ENCODE results near the gene LRRC42. TPM values are rescaled to one million over a fixed set of nuclear protein-coding genes. Genes with fewer than 3 reads are reported as not detected.

The LRRC42 gene
- polyA plus RNA-seq, 2 of the 4 experiments (the other 2 are of a cell fraction) = 29.7 to 35.1 TPM

- ATAC-seq (no peak), FAIRE-seq (no peak), DNase-seq (ENCODE audit: low read depth in 1 of 2, low spot score in 1 of 2) (no peak)
- Histone ChIP-seq H3K27ac (no peak overlapping the region), H3K9me3 (no peaks in the 10 kb centered on the region), H3K4me2 (no peak overlapping the region), H3K4me1 (peaks cover 4% of the 10 kb centered on the region; the same call in 1 of the 3 replicates), H3K4me3 (no peak overlapping the region)
- TF ChIP-seq RFX5 (IDR thresholded peaks at IDR 0.05) = no peak
- no peak for TF ChIP-seq ATOH8 (CRISPR knock-in tag; IDR thresholded peaks at IDR 0.05; ENCODE audit: low read depth)
- TF ChIP-seq NPAS2 (CRISPR knock-in tag; IDR thresholded peaks at IDR 0.05; ENCODE audit: borderline replicate concordance) = no peak
- TF ChIP-seq FOXS1 (CRISPR knock-in tag; IDR thresholded peaks at IDR 0.05) = no peak
- no peak for TF ChIP-seq CHD2 (IDR thresholded peaks at IDR 0.05; ENCODE audit: low read length, partially characterized antibody)
- TF ChIP-seq TP53 (CRISPR knock-in tag; IDR thresholded peaks at IDR 0.05) = no peak
- TF ChIP-seq POLR2A (IDR thresholded peaks at IDR 0.05; ENCODE audit: low read length) = no peak
- no peak for TF ChIP-seq HOXB5 (CRISPR knock-in tag; IDR thresholded peaks at IDR 0.05)
- no peak for TF ChIP-seq MYC (IDR thresholded peaks at IDR 0.05; ENCODE audit: borderline replicate concordance, low read length)
- no peak for TF ChIP-seq SMC3 (IDR thresholded peaks at IDR 0.05)
- no peak for TF ChIP-seq HOXB13 (CRISPR knock-in tag; IDR thresholded peaks at IDR 0.05; ENCODE audit: low read depth)
- TF ChIP-seq USF2 (IDR thresholded peaks at IDR 0.05) = no peak
- TF ChIP-seq MAFK (IDR thresholded peaks at IDR 0.05; ENCODE audit: partially characterized antibody) = no peak
- POLR2A ChIA-PET = no interaction called here
- CTCF ChIA-PET = interaction anchor here (0.6 to 0.9 kb wide), 2 partner anchors 216 to 549 kb away, joined by 3 to 4 read pairs; no protein-coding TSS in a partner anchor
- WGBS (ENCODE audit: missing lambda C conversion rate) = 91% methylated on average over 7 of the region's 7 CpGs
Observed at GRCh38 chr1:53942127-53942957, 3.8 kb upstream of the LRRC42 start.

GRCh38 chr1:53943090-53943489, 3.1 kb upstream of the LRRC42 start:
- no peak for FAIRE-seq
- H3K4me2 ChIP-seq = no peak overlapping the region
- WGBS (ENCODE audit: missing lambda C conversion rate) = 92% methylated on average over 6 of the region's 6 CpGs

GRCh38 chr1:53943490-53944043, 2.6 kb upstream of the LRRC42 start:
- ATAC-seq (no peak), FAIRE-seq (no peak), DNase-seq (ENCODE audit: low read depth in 1 of 2, low spot score in 1 of 2) (no peak)
- Histone ChIP-seq H3K4me1 (peaks cover 9% of the 10 kb centered on the region; the same call in 2 of the 3 replicates), H3K4me3 (no peak overlapping the region), H3K4me2 (no peak overlapping the region), H3K27ac (no peak overlapping the region), H3K9me3 (no peaks in the 10 kb centered on the region)
- CTCF ChIA-PET = interaction anchor here (0.6 to 1.4 kb wide), 2 partner anchors 12 to 353 kb away, joined by 3 to 4 read pairs; no protein-coding TSS in a partner anchor
- WGBS (ENCODE audit: missing lambda C conversion rate) = 94% methylated on average over 14 of the region's 14 CpGs
- no peak for TF ChIP-seq POLR2AphosphoS2 (conservative IDR thresholded peaks at IDR 0.05; ENCODE audit: low read length)
- TF ChIP-seq CEBPB (IDR thresholded peaks at IDR 0.05) = no peak
- TF ChIP-seq POLR2A (IDR thresholded peaks at IDR 0.05; ENCODE audit: low read length) = no peak
- TF ChIP-seq RCOR1 (IDR thresholded peaks at IDR 0.05; ENCODE audit: low read depth, low read length) = no peak
- TF ChIP-seq ZFP36 (IDR thresholded peaks at IDR 0.05; ENCODE audit: borderline replicate concordance, partially characterized antibody) = no peak
- TF ChIP-seq MAZ (IDR thresholded peaks at IDR 0.05; ENCODE audit: borderline replicate concordance, low read depth, low read length) = no peak
- no peak for TF ChIP-seq JUNB (IDR thresholded peaks at IDR 0.05)
- TF ChIP-seq MAFK (IDR thresholded peaks at IDR 0.05; ENCODE audit: partially characterized antibody) = no peak
- TF ChIP-seq MYC (IDR thresholded peaks at IDR 0.05; ENCODE audit: borderline replicate concordance, low read length) = no peak
- TF ChIP-seq SMC3 (IDR thresholded peaks at IDR 0.05) = no peak
- no peak for TF ChIP-seq ELK1 (IDR thresholded peaks at IDR 0.05; ENCODE audit: low read depth, low read length)
- POLR2A ChIA-PET = no interaction called here

More at GRCh38 chr1:53943090-53943489, 3.1 kb upstream of the LRRC42 start:
- Histone ChIP-seq H3K4me1 (peaks cover 9% of the 10 kb centered on the region; the same call in 2 of the 3 replicates), H3K9me3 (no peaks in the 10 kb centered on the region), H3K27ac (no peak overlapping the region), H3K4me3 (no peak overlapping the region)
- POLR2A ChIA-PET = no interaction called here
- no peak for TF ChIP-seq CHD2 (IDR thresholded peaks at IDR 0.05; ENCODE audit: low read length, partially characterized antibody)
- no peak for TF ChIP-seq RNF2 (IDR thresholded peaks at IDR 0.05; ENCODE audit: borderline replicate concordance, low read depth)
- CTCF ChIA-PET = interaction anchor here (0.6 kb wide), 1 partner anchor 353 kb away, joined by 4 read pairs; no protein-coding TSS in a partner anchor
- no peak for DNase-seq (ENCODE audit: low read depth in 1 of 2, low spot score in 1 of 2)
- no peak for ATAC-seq

All from A549 (cell line).